Sigmoid colon (tissue), 4 donors: ENCODE data around the gene CDH23.

ENCODE experiments used
- CTCF ChIP-seq, 4 experiments: fragments of 450-650 bp in 3 of 4; fragments of 200-600 bp in 1 of 4; IDR thresholded peaks; one replicate each; pipeline ENCODE4 v1.5.1; 2016 to 2019; ENCODE audit warnings: antibody characterized with exemption in 4 of 4, mild to moderate bottlenecking in 3 of 4, moderate library complexity in 2 of 4
- POLR2AphosphoS5 ChIP-seq, 4 donors: sonication (generic); formaldehyde crosslinking; IDR thresholded peaks; one replicate each; pipeline ENCODE4 v1.6.1; 2017; ENCODE audit warnings: antibody characterized with exemption in 4 of 4

- no peak for TF ChIP-seq CTCF (IDR thresholded peaks at IDR 0.05)
- no peak for TF ChIP-seq POLR2AphosphoS5 (IDR thresholded peaks at IDR 0.05)
These were observed 281.5 kb downstream of the CDH23 start for GRCh38 chr10:71678057-71678805.
